ENCODE results near the gene WFIKKN2. TPM values are rescaled to one million over a fixed set of nuclear protein-coding genes. Genes with fewer than 3 reads are reported as not detected.

The WFIKKN2 gene
- total and polyA plus RNA-seq, 2 of the 13 experiments (the other 11 are each of a cell fraction or from before 2014, with no cell fraction given), result not detected

- TF ChIP-seq ADNP (CRISPR knock-in tag; IDR thresholded peaks at IDR 0.05) (peak; percentile 85; the same call in 1 of the 2 replicates), FOXP1 (IDR thresholded peaks at IDR 0.05) (no peak), FOXP1 (CRISPR knock-in tag; IDR thresholded peaks at IDR 0.05) (peak; percentile 49; the same call in 1 of the 2 replicates), GMEB2 (CRISPR knock-in tag; IDR thresholded peaks at IDR 0.05; ENCODE audit: low read depth) (no peak), FOXO1 (CRISPR knock-in tag; IDR thresholded peaks at IDR 0.05) (peak; percentile 23; the same call in 1 of the 2 replicates), NFE2L2 (IDR thresholded peaks at IDR 0.05; ENCODE audit: low read length) (no peak), PHF5A (CRISPR knock-in tag; IDR thresholded peaks at IDR 0.05; ENCODE audit: low read depth, unreplicated experiment) (peak; percentile 51), ETV5 (CRISPR knock-in tag; IDR thresholded peaks at IDR 0.05; ENCODE audit: borderline replicate concordance) (peak; percentile 17; the same call in 1 of the 2 replicates), ZNF530 (CRISPR knock-in tag; IDR thresholded peaks at IDR 0.05; ENCODE audit: low read depth) (no peak), ZNF577 (CRISPR knock-in tag; IDR thresholded peaks at IDR 0.05; ENCODE audit: borderline replicate concordance, low read depth) (no peak), ESRRA (CRISPR knock-in tag; IDR thresholded peaks at IDR 0.05; ENCODE audit: low read depth) (peak; percentile 87; the same call in 1 of the 2 replicates), ARHGAP35 (CRISPR knock-in tag; IDR thresholded peaks at IDR 0.05; ENCODE audit: borderline replicate concordance) (0 out of 2 replicates have a peak, but pooled peaks have one; percentile 33), PBX2 (CRISPR knock-in tag; IDR thresholded peaks at IDR 0.05) (no peak), ZNF816 (CRISPR knock-in tag; IDR thresholded peaks at IDR 0.05; ENCODE audit: borderline replicate concordance) (no peak), SOX6 (IDR thresholded peaks at IDR 0.05) (no peak), SOX6 (CRISPR knock-in tag; IDR thresholded peaks at IDR 0.05) (peak; percentile 84), SMC3 (IDR thresholded peaks at IDR 0.05; ENCODE audit: low read length) (0 out of 2 replicates have a peak, but pooled peaks have one; percentile 5), ZNF720 (CRISPR knock-in tag; IDR thresholded peaks at IDR 0.05) (no peak), ZNF773 (CRISPR knock-in tag; IDR thresholded peaks at IDR 0.05; ENCODE audit: borderline replicate concordance) (no peak), BCL6 (CRISPR knock-in tag; IDR thresholded peaks at IDR 0.05) (0 out of 2 replicates have a peak, but pooled peaks have one; percentile 28), TMF1 (CRISPR knock-in tag; IDR thresholded peaks at IDR 0.05; ENCODE audit: low read depth) (no peak), NR2F6 (IDR thresholded peaks at IDR 0.05) (peak; percentile 69), NR2F6 (CRISPR knock-in tag; IDR thresholded peaks at IDR 0.05) (peak; percentile 87), ZNF556 (CRISPR knock-in tag; IDR thresholded peaks at IDR 0.05; ENCODE audit: borderline replicate concordance) (peak; percentile 73; the same call in 1 of the 2 replicates)
- TF ChIP-seq, protein P1, sequence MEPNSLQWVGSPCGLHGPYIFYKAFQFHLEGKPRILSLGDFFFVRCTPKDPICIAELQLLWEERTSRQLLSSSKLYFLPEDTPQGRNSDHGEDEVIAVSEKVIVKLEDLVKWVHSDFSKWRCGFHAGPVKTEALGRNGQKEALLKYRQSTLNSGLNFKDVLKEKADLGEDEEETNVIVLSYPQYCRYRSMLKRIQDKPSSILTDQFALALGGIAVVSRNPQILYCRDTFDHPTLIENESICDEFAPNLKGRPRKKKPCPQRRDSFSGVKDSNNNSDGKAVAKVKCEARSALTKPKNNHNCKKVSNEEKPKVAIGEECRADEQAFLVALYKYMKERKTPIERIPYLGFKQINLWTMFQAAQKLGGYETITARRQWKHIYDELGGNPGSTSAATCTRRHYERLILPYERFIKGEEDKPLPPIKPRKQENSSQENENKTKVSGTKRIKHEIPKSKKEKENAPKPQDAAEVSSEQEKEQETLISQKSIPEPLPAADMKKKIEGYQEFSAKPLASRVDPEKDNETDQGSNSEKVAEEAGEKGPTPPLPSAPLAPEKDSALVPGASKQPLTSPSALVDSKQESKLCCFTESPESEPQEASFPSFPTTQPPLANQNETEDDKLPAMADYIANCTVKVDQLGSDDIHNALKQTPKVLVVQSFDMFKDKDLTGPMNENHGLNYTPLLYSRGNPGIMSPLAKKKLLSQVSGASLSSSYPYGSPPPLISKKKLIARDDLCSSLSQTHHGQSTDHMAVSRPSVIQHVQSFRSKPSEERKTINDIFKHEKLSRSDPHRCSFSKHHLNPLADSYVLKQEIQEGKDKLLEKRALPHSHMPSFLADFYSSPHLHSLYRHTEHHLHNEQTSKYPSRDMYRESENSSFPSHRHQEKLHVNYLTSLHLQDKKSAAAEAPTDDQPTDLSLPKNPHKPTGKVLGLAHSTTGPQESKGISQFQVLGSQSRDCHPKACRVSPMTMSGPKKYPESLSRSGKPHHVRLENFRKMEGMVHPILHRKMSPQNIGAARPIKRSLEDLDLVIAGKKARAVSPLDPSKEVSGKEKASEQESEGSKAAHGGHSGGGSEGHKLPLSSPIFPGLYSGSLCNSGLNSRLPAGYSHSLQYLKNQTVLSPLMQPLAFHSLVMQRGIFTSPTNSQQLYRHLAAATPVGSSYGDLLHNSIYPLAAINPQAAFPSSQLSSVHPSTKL (CRISPR knock-in tag; IDR thresholded peaks at IDR 0.05), result peak; percentile 69
Observed at GRCh38 chr17:50853015-50853615, 17.7 kb downstream of the WFIKKN2 start (continued).
